ACHN (cell line): ENCODE data around the gene MAN2A1.

Experiments used
- DNase-seq: peaks from one replicate; pipeline ENCODE4 v3.0.0-alpha.2; 2015
- in situ Hi-C: cut with HindIII; loops from 2 replicates; pipeline ENCODE4 v1.10.0; 2017; ENCODE audit warnings: low sequenced_read_pairs, low pct_ligation_motif_present, low pct_unique_long_range_greater_than_20kb

MAN2A1 gene

GRCh38 chr5:109838157-109838556 is 148.4 kb downstream of the MAN2A1 start:
- DNase-seq, result no peak
- in situ Hi-C loops, result no loop called here

DNA sequence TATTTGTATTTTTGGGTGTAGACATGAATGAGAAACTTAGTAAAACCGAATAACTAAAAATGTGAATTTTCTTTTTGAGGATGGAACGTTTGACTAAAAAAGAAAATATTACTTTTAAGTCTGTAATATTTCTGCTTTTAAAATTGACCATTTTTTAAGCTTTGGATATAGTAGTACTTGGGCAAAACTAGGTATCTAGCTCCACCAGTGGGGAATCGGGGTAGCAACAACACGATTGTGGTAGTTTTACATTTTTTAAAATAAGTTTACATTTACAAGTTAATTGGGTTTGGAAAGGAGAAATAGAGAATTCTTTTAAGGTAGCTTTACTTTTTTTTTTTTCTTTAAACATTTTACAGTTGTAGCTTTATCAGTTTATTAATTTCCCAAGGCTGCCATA is 154.4 kb downstream of the MAN2A1 start:
- in situ Hi-C loops, result no loop called here
- peak; percentile 29 for DNase-seq

GRCh38 chr5:109844695-109845094 is 155.0 kb downstream of the MAN2A1 start:
- DNase-seq, result no peak
- in situ Hi-C loops, result no loop called here

GRCh38 chr5:109848130-109848529 is 158.4 kb downstream of the MAN2A1 start:
- no peak for DNase-seq
- in situ Hi-C loops, result no loop called here

DNA sequence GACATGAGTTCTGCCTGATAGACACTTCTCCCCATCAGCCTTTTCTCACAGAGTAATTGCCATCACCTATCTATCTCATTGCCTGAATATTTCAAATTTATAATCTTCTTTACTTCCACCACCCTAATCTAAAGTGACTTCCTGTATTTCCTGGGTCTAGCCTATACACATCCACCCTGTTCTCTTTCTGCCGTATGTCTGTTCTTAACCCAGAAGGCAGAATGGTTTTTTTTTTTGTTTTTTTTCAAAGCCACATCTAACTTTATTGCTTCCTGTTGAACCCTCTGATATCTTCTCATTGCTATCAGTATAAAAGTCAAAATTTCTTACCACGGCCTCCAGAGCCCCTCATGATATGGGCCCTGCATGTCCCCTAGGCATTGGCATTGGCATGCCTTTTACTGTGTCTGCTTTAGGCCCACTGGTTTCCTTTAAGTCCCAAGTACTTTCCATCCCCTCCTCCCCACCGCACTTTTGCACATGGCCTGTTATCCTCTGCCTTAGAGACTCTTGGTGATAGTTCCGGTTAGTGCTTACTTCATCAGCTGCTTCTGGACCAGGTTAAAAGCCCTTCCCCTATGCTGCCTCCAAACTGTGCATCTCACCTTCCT is 159.9 kb downstream of the MAN2A1 start:
- in situ Hi-C loops, result no loop called here
- DNase-seq, result no peak

GRCh38 chr5:109852371-109853155 is 162.8 kb downstream of the MAN2A1 start:
- no peak for DNase-seq
- in situ Hi-C loops, result no loop called here

DNA sequence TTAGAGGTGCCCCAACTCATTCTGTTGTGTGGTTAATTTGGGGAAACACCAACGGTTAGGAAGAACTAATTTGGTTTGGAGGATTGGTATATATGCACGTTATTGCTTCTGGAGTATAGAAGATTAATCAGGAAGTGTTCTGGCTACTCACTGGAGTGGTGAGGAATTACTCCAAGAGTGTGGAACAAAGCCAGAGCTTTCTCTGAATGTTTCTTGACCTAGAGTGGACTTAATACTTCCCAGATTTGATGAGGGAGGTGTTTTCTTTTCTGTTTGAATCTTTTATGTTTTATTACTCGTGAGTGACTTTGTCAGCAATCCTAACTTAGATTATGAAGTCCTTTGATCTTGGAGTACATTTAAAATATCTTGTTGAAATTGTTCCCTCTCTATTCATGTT is 163.7 kb downstream of the MAN2A1 start:
- DNase-seq, result no peak
- in situ Hi-C loops, result no loop called here

GRCh38 chr5:109855056-109855455 is 165.3 kb downstream of the MAN2A1 start:
- no peak for DNase-seq
- in situ Hi-C loops, result no loop called here

GRCh38 chr5:109857405-109858031 is 167.8 kb downstream of the MAN2A1 start:
- in situ Hi-C loops, result no loop called here
- DNase-seq, result no peak

GRCh38 chr5:109859537-109859936 is 169.8 kb downstream of the MAN2A1 start:
- in situ Hi-C loops, result no loop called here
- no peak for DNase-seq

GRCh38 chr5:109862301-109862700 is 172.6 kb downstream of the MAN2A1 start:
- in situ Hi-C loops, result no loop called here
- no peak for DNase-seq

DNA sequence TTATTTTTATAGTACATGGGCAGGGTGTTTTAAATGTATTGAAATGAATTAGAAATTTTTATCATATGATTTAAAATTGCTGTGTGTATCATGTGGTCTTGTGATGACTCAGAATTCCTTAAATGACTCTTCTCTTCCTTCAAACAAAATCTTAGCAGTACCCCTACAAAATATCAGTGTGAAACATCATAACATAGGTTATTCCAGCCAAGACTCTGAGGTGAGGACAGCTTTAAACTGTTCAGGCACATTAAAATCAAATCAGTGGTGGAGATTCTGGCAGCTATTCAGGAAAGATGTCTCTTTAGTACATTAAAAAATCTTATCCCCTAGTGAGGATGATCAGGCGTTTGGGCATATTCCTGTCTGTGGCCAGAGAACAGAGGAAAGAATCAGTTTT is 174.0 kb downstream of the MAN2A1 start:
- no peak for DNase-seq
- in situ Hi-C loops, result no loop called here

DNA sequence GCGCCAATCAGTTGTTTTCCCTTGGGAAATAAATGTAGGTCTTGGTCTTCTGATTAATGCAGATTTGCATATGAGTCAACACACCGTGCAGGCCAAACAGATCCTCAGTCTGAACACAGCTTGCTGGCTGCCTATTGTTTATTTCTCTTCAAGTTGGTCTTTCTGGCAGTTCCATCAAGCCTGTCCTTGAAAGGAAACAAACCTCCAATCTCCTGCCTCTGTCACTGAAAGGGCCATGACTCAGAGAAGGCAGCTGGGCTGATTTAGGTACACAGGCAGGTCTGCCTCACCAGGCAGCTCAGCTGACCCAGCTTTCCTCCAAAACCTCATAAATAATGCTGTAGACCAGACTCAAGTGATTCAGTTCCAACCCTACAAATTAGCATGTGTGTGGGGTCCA is 175.9 kb downstream of the MAN2A1 start:
- no peak for DNase-seq
- in situ Hi-C loops, result no loop called here

DNA sequence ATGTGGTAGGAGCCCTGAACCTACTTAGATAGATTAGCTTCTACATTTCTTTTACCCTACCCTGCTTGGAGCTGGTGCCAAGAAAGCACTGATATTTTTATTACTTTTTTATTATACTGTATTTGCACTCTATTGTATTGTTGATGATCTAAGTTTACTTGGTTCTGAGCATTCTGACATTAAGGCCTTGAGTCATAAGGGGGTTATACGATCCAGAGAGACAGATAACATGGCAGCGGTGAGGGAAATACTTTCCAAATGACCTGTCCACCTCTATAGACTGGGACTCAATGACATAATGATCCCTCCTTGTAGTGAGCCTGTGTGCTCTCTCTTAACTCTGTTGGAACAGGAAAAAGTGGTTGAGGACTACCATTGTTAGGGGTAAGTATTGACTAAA is 176.3 kb downstream of the MAN2A1 start:
- DNase-seq, result no peak
- in situ Hi-C loops, result no loop called here

GRCh38 chr5:109868737-109869136 is 179.0 kb downstream of the MAN2A1 start:
- no peak for DNase-seq
- in situ Hi-C loops, result no loop called here

- DNase-seq, result no peak
- in situ Hi-C loops, result no loop called here
These were observed 184.0 kb downstream of the MAN2A1 start for GRCh38 chr5:109873687-109874086.

DNA sequence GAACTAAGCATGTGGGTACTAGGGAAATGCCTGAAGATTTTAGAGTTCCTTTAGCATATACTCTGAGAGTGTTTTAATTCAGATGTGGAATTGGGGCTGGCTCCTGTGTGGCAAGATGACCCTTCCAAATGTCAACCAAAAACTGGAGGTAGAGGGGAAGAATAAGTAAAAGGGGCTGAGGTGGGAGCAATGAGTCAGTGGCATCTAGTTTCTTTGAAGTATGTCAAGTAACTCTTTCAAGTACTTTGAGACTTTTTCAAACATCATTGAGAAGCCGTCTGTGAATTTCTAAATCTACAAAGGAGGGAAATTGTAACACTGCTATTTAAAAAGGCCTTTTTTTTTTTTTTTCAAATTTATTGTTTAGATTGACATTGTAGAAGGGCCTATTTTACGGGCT is 184.4 kb downstream of the MAN2A1 start:
- in situ Hi-C loops, result no loop called here
- no peak for DNase-seq

DNA sequence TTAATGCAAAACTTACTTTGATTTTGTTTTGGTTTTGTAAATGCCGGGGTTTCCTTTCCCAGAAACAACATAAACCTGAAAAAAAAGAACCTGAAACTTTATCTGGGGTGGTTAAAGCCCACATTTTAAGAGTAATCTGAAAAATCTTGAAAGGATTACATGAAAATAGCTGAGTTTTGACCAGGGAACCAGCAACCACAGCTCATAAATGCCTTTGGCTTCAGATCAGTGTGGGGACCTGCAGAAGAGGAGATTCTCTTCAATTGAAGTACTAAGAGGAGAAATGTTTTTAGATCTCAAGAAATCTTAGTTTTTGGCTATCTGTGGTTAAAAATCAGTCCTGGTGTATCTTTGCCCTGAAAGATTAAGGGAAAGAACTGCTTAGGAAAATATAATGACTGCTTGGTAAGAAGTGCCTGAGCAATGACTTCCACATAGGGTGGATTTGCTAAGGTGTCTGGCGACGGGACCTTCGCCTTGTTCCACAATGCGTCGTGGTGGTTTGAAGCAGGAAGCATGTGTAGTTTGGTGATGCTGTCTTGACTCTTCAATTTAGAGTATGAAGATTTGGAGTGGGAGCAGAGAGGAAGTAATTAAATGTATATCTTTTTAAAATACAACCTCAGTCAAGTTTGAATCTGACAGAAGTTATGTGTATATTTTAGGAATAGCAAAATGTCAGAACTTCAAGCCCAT is 186.5 kb downstream of the MAN2A1 start:
- DNase-seq, result no peak
- in situ Hi-C loops, result no loop called here

DNA sequence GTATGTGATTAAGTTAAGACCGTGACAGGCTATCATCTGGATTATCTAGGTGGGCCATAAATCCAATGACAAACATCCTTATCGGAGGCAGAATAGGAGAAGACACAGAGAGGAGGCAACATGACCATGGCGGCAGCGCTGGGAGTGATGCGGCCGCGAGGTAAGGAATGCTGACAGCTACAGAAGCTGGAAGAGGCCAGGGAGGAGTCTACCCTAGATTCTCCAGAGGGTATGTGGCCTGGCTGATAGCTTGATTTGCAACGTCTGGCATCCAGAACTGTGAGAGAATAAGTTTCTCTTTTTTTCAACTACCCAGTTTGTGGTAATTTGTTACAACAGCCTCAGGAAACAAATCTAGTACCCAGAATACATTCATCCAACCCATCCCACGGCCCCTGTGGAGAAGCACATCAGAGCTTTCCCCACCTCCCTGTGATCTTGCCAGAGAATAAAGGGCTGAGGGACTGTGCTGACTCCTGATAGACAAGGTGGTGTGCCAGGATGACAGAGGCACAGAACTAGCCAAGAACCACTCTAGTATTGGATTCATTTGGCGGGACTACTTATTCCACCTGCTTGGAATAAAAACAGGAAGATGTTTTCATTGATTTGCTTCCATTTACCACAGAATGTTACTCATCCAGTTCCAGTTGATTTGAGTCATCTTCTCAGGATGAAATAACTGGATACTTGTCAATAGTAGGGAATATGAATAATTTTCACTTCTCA is 187.4 kb downstream of the MAN2A1 start:
- DNase-seq, result peak; percentile 1
- in situ Hi-C loops, result no loop called here
